SU-DHL-6 (cell line): ENCODE measurements around the gene GALNT9.

Experiments
- H2AFZ ChIP-seq: fragments of 200-600 bp; sonication (generic); 2 replicates; pipeline ENCODE4 v1.6.1; 2014; ENCODE audit warnings: low read depth, mild to moderate bottlenecking, moderate library complexity, mixed read lengths, antibody characterized with exemption, low read length; ENCODE audit not compliant: severe bottlenecking
- H3F3A ChIP-seq: fragments of 200-600 bp; shearing (Covaris generic); 2 replicates; pipeline ENCODE4 v1.6.0; 2016; ENCODE audit warnings: antibody characterized with exemption, mild to moderate bottlenecking; ENCODE audit not compliant: insufficient read depth
- H3K27ac ChIP-seq: fragments of 200-600 bp; sonication (generic); 2 replicates; pipeline ENCODE4 v1.5.1; 2016; ENCODE audit warnings: low read depth, mild to moderate bottlenecking, low read length, moderate library complexity, mixed read lengths
- H3K27me3 ChIP-seq: fragments of 200-600 bp; sonication (generic), shearing (Covaris generic); 2 replicates; pipeline ENCODE4 v1.6.0; 2014; ENCODE audit warnings: mild to moderate bottlenecking, low read length
- H3K36me3 ChIP-seq: fragments of 200-600 bp; sonication (generic); 2 replicates; pipeline ENCODE4 v1.6.1; 2014; ENCODE audit warnings: mild to moderate bottlenecking, low read length, mixed read lengths
- H3K4me2 ChIP-seq: fragments of 300-600, 200-600 bp; shearing (Covaris generic), sonication (generic); 2 replicates; pipeline ENCODE4 v1.6.0; 2014; ENCODE audit warnings: low read length, low read depth, mild to moderate bottlenecking; ENCODE audit not compliant: poor library complexity, severe bottlenecking
- H3K4me3 ChIP-seq: fragments of 200-600 bp; sonication (generic); 2 replicates; pipeline ENCODE4 v1.5.1; 2014; ENCODE audit warnings: antibody characterized with exemption, low read length, mild to moderate bottlenecking, mixed read lengths; ENCODE audit not compliant: insufficient read depth, poor library complexity, severe bottlenecking
- H3K79me2 ChIP-seq: fragments of 200-600 bp; sonication (generic); 2 replicates; pipeline ENCODE4 v1.6.1; 2014; ENCODE audit warnings: mild to moderate bottlenecking, low read length, moderate library complexity; ENCODE audit not compliant: insufficient read depth
- H3K9ac ChIP-seq: fragments of 200-600 bp; sonication (generic); 2 replicates; pipeline ENCODE4 v1.7.0; 2014; ENCODE audit warnings: mild to moderate bottlenecking, low read length
- H3K9me2 ChIP-seq: fragments of 200-600 bp; sonication (generic); replicated peaks from 2 replicates; pipeline ENCODE4 v1.6.1; 2014; ENCODE audit warnings: low read length; ENCODE audit not compliant: insufficient read depth
- H3K9me3 ChIP-seq: fragments of 200-600 bp; sonication (generic); 2 replicates; pipeline ENCODE4 v1.6.1; 2014; ENCODE audit warnings: low read length, mixed read lengths; ENCODE audit not compliant: insufficient read depth
- H4K20me1 ChIP-seq: fragments of 200-600 bp; sonication (generic); 2 replicates; pipeline ENCODE4 v1.6.1; 2014; ENCODE audit warnings: low read depth, mild to moderate bottlenecking, antibody characterized with exemption, low read length, moderate library complexity, mixed read lengths
- EZH2phosphoT487 ChIP-seq: fragments of 200-600 bp; sonication (generic), shearing (Covaris generic); conservative IDR thresholded peaks from 2 replicates; pipeline ENCODE4 v1.6.1; 2018; ENCODE audit warnings: mild to moderate bottlenecking, antibody characterized with exemption, low read length, moderate library complexity, mixed read lengths
- TF ChIP-seq, protein P1 (sequence below): fragments of 200-600 bp; sonication (generic); IDR thresholded peaks from one replicate; pipeline ENCODE4 v1.5.1; 2017; ENCODE audit warnings: antibody characterized with exemption, mild to moderate bottlenecking, low read length, moderate library complexity; ENCODE audit not compliant: insufficient read depth, poor library complexity, severe bottlenecking

GALNT9 gene

GRCh38 chr12:132219323-132219722 is 110.1 kb downstream of the GALNT9 start:
- no peak for TF ChIP-seq EZH2phosphoT487
- TF ChIP-seq, protein P1, sequence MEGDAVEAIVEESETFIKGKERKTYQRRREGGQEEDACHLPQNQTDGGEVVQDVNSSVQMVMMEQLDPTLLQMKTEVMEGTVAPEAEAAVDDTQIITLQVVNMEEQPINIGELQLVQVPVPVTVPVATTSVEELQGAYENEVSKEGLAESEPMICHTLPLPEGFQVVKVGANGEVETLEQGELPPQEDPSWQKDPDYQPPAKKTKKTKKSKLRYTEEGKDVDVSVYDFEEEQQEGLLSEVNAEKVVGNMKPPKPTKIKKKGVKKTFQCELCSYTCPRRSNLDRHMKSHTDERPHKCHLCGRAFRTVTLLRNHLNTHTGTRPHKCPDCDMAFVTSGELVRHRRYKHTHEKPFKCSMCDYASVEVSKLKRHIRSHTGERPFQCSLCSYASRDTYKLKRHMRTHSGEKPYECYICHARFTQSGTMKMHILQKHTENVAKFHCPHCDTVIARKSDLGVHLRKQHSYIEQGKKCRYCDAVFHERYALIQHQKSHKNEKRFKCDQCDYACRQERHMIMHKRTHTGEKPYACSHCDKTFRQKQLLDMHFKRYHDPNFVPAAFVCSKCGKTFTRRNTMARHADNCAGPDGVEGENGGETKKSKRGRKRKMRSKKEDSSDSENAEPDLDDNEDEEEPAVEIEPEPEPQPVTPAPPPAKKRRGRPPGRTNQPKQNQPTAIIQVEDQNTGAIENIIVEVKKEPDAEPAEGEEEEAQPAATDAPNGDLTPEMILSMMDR: no peak
- no peaks in the 10 kb centered on the region for H4K20me1 ChIP-seq
- H3K9ac ChIP-seq: no peak overlapping the region
- no peaks in the 10 kb centered on the region for H3K9me2 ChIP-seq
- no peaks in the 10 kb centered on the region for H3K27me3 ChIP-seq
- no peak overlapping the region for H3K27ac ChIP-seq
- no peak overlapping the region for H3K4me3 ChIP-seq
- no peaks in the 10 kb centered on the region for H3K36me3 ChIP-seq
- H3K79me2 ChIP-seq: no peaks in the 10 kb centered on the region
- no peak overlapping the region for H3K4me2 ChIP-seq
- no peak overlapping the region for H2AFZ ChIP-seq
- no peaks in the 10 kb centered on the region for H3F3A ChIP-seq
- H3K9me3 ChIP-seq: no peaks in the 10 kb centered on the region

GRCh38 chr12:132218915-132219314 is 110.5 kb downstream of the GALNT9 start:
- Histone ChIP-seq H3K4me2 (no peak overlapping the region), H3K9me3 (no peaks in the 10 kb centered on the region), H2AFZ (no peak overlapping the region), H3F3A (no peaks in the 10 kb centered on the region), H3K9me2 (no peaks in the 10 kb centered on the region), H4K20me1 (no peaks in the 10 kb centered on the region), H3K79me2 (no peaks in the 10 kb centered on the region), H3K9ac (no peak overlapping the region), H3K27ac (no peak overlapping the region), H3K36me3 (no peaks in the 10 kb centered on the region), H3K4me3 (no peak overlapping the region), H3K27me3 (no peaks in the 10 kb centered on the region)
- no peak for TF ChIP-seq EZH2phosphoT487
- TF ChIP-seq, protein P1: peak; percentile 51

- Histone ChIP-seq H3K79me2 (no peaks in the 10 kb centered on the region), H3K9ac (no peak overlapping the region), H3K9me3 (no peaks in the 10 kb centered on the region), H3K27me3 (no peaks in the 10 kb centered on the region), H3K36me3 (no peaks in the 10 kb centered on the region), H3K4me2 (no peak overlapping the region), H2AFZ (no peak overlapping the region), H4K20me1 (no peaks in the 10 kb centered on the region), H3K4me3 (no peak overlapping the region), H3K27ac (no peak overlapping the region), H3K9me2 (no peaks in the 10 kb centered on the region), H3F3A (no peaks in the 10 kb centered on the region)
- TF ChIP-seq EZH2phosphoT487: no peak
- TF ChIP-seq, protein P1: no peak
Measured at GRCh38 chr12:132218527-132218875, 110.9 kb downstream of the GALNT9 start.
